MM.1S (cell line): Measurements from ENCODE around the gene TASP1.
"Not testable (repeated sequence)": the region's sequence is repeated elsewhere in the genome, so short reads cannot be mapped to it uniquely, and the experiment has no call there.

Experiments
- EZH2 ChIP-seq: fragments of 300-600 bp; sonication (generic); optimal IDR thresholded peaks from 2 replicates; pipeline ENCODE3; 2017; ENCODE audit warnings: low read depth, mild to moderate bottlenecking, antibody characterized with exemption, low read length, mixed read lengths
- EZH2phosphoT487 ChIP-seq: fragments of 300-600 bp; sonication (generic); IDR thresholded peaks from 2 replicates; pipeline ENCODE4 v1.6.1; 2018; ENCODE audit warnings: antibody characterized with exemption, low read length
- TF ChIP-seq, protein P1 (sequence below): fragments of 300-600 bp; sonication (generic); IDR thresholded peaks from 2 replicates; pipeline ENCODE4 v1.5.1; 2016; ENCODE audit warnings: antibody characterized with exemption, low read length, mixed read lengths

DNA sequence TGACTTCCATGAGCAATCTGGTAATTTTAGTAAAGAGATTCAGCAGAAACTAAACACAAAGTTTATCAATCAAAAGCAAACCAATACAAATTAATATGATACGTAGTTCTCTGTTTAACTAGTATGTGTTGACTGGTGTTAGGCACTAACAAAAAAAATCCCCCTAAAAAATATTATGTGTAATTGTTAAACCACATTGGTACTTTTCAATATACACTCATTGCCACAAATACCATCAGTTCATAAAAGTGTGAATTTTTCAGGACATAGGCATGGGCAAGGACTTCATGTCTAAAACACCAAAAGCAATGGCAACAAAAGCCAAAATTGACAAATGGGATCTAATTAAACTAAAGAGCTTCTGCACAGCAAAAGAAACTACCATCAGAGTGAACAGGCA lies 155.3 kb downstream of the TASP1 start:
- TF ChIP-seq, protein P1, sequence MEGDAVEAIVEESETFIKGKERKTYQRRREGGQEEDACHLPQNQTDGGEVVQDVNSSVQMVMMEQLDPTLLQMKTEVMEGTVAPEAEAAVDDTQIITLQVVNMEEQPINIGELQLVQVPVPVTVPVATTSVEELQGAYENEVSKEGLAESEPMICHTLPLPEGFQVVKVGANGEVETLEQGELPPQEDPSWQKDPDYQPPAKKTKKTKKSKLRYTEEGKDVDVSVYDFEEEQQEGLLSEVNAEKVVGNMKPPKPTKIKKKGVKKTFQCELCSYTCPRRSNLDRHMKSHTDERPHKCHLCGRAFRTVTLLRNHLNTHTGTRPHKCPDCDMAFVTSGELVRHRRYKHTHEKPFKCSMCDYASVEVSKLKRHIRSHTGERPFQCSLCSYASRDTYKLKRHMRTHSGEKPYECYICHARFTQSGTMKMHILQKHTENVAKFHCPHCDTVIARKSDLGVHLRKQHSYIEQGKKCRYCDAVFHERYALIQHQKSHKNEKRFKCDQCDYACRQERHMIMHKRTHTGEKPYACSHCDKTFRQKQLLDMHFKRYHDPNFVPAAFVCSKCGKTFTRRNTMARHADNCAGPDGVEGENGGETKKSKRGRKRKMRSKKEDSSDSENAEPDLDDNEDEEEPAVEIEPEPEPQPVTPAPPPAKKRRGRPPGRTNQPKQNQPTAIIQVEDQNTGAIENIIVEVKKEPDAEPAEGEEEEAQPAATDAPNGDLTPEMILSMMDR: not testable (repeated sequence)
- TF ChIP-seq EZH2, EZH2phosphoT487: not testable (repeated sequence)
